Activated CD4-positive, alpha-beta T cell treated with anti-CD3 and anti-CD28 coated beads, Interleukin-2, Interleukin-4, amounts not matched to agents 100 ng/mL and 50 ng/mL, durations not matched to agents 16 hours and 8 hours (primary cell): ENCODE data around the gene GNL2.
A peak's percentile ranks its signal among the peaks of the same experiment; 100 is the strongest.

Experiments used
- DNase-seq: peaks from one replicate; pipeline ENCODE4 v3.0.0-alpha.2; 2020; ENCODE audit warnings: low spot score

Gene GNL2

DNA sequence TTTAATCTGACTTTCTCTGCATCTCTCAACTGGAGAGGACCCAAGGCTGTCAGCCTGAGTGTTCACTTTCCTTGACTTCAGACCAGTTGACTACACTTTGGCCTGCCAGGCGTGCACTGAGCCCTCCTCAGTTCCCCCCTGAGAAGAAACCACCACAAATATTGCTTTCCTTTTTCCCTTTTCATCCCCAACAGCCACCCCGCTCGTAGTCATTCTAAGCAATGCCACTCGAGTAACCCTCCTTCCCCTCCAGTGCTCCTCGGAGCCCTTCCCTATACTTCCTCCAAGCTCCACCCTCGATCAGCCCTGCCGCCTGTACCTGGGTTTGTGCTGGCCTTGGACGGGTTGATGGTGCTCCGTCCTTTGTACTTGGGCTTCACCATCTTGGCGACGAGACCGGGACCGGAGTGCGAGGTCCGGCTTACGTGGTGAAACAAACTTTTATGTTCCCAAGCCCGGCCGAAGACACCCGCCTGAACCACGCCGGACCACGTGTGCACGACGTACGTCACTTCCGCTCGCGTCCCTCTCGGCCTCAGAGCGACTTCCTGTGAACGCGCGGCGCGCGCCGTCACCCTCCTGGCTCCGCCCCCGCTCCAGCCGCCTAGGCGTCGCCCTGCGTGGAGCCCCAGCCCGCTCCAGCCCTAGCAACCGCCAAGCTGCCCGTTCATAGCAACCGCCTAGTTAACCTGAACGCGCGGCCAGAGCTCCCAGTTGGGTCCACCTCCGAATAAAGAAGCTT is at the start of gene GNL2:
GNL2 (minus strand) TSS at position 498 of the 742 bp plus-strand sequence; CDS start at position 383, 115 bp downstream.
- DNase-seq = peak; percentile 97

DNA sequence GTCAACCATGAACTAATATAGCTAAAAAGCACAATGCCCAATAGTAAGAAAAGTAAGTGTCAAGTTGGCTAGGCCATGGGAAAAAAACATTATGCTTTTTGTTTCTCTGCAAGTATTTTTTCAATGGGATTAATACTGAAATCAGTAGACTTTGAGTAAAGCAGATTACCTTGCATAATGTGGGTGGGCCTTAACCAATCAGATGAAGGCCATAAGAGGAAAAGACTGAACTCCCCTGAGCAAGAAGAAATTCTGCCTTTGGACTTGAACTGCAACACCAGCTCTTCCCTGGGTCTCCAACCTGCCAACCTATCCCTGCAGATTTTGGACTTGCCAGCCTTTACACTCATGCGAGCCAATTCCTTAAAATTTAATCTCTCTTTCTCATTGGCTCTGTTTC is 45.3 kb upstream of the GNL2 start:
- DNase-seq = no peak

DNA sequence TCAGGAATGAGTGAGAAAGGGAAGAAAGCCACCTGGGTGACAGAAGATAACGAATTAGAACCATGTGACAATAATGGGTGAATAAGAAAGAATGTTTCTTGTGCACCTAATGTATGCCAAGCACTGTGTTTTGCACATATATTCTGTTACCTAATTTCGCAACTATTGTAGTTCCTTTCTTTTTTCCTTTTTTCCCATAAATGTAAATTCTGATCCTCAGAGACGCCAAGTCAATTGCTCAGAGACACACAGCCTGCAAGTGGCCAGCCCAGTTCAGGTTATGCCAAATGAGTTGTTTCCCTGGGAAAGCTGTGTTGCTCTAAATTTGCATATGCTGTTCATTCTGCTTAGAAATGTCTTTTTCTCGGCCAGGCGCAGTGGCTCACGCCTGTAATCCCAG is 40.7 kb upstream of the GNL2 start:
- no peak for DNase-seq

DNA sequence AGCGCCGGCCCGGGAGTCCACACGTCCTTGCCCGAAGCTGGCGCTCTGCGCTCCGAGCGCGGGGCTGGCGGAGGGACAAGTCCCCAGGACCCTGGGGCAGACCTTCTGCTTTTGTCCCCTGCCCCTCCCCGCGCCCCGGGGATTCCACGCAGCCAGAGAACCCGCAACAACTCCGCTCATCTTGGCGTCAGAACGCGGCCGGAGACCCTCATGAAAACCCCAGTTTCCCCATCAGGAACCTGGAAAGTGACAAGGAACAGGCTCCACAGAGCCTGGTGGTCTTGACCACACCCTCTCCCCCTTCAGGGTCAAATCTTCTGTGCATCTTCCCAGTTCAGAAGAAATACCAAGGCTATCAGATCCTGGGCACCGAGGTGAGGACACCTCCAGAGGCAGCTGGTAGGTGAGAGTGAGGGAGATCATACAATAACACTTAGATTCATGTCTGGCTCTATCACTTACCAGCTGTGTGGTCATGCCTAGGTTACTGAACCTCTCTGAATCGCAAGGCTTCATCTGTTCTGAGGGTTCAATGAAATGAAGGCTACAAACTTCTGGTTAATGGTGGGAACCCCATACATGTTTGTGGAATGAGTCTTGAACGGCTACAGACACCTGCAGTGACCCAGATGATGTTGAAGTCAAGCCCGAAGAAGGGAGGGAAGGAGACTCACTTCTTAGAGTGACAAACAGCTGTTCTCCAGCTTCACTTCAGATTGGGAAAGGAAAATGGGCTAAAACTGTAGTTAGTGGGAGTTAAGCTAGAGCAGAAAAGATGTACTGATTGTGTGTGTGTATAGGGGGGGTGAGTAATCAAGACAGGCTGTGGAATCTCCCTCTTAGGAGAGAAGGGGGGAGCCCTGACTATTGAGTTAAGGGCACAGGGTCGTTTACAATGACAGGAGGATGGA is 39.5 kb upstream of the GNL2 start:
- DNase-seq = no peak

DNA sequence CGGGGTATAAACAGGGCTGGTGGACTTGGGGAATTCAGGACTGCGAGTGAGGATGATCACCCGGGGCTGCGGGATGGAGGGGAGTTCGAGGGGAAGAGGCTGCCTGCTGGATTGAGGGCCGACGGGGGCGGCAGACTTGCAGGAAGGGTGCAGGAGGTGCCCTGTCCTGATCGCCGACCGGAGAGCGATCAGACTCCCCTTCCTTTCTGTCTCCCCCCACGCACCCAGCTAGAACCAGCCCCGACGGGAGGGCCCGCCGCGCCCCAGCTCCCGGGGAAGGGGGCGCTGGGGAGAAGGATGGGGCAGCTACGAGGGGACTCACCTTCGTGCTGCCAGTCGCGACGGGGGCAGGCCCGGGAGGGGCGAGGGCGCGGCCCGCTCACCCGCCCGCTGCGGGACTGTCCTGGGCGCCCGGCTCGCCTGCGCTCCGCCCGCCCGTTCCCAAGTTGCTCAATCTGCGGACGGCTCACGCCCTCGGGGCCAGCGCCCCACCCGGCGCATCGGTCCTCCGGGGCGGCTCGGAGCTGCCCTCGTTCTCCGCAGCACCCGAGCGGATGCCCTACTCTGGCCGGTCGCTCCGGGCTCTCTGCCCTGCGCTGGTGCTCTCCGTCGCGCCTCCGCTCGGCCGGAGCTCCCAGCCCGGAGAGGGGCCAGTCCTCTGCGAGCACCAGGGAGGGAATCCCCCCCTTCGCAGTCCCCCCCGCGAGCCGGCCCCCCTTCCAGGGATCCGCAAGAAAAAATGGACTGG is 38.7 kb upstream of the GNL2 start, which contains the start of gene RSPO1:
RSPO1 (minus strand) TSS at position 649 of the 748 bp plus-strand sequence. CDS start 5,231 bp downstream, outside the sequence.
- DNase-seq = no peak

DNA sequence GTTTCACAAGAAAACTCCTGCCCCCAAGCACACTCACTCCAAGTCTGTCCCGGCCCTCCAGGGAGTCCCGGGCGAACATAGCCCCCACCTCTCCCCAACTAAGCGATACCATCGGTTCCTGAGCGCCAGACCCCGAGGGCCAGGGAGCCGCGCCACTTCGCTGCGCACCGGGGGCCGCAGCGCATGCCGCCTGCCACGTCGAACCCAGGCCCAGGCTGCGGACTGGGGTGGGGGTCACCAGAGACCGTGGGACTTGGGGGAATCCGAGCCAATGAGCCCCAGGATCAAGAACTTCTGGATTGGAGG is 38.2 kb upstream of the GNL2 start:
- no peak for DNase-seq

DNA sequence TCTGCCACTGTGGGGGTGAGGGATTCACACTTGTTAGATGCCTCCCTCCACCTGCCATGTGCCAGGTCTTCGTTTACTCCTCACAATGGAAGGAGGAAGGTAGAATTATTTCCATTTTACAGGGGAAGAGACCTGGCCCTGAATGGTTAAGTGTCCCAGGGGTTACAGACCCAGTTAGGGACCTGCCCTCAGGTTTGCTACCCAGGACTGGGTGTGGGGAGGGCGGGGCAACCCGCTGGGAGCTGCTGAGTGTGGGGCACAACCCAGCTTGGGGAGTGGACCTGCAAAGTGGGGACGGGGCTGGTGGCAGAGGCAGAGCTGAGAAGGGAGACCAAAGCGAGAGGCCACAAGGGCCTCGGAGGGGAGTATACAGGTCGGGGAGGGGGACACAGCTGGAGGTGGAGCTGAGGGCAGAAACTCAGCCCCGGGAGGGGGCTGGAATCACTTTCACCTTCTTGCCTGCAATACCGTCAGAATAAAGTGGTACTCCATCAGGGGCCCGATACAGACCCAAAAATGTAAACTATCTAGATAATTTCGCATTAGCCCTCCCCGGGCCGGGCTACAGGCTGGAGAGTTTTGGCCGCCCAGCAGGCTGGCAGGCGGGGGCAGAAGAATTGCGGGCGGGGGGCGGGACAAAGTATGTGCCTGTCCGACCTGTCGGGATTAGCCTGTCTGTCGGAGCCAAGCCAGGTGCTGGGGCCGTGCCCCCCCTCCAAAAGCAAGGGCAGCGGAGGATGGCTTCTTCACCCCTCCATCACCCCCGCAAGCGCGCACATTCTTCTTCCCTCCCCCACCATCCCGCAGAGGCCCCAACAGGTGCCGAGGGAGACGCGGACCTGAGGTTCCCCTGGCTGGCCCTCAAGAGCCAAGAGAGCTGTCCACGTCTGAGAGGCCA is 37.6 kb upstream of the GNL2 start:
- DNase-seq = no peak

DNA sequence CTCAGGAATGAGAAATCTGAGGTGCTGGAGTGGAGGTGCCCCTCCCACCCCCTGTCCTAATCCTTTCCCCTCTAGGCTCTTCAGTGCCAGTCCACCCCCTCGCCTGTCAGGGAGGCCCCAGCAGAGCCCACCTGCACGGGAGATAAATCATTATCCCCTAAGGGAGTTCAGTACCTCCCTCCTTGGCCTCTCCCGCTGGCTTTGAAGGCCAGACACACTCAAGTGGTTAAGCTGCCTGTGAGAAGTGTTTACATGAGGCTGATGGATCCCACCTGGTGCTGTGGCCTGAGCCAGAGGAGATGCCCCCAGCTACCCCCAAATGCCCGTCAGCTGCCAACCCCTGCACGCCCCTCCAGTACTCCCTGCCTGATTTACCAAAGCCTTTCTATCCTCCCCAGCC is 35.3 kb upstream of the GNL2 start:
- DNase-seq = no peak

DNA sequence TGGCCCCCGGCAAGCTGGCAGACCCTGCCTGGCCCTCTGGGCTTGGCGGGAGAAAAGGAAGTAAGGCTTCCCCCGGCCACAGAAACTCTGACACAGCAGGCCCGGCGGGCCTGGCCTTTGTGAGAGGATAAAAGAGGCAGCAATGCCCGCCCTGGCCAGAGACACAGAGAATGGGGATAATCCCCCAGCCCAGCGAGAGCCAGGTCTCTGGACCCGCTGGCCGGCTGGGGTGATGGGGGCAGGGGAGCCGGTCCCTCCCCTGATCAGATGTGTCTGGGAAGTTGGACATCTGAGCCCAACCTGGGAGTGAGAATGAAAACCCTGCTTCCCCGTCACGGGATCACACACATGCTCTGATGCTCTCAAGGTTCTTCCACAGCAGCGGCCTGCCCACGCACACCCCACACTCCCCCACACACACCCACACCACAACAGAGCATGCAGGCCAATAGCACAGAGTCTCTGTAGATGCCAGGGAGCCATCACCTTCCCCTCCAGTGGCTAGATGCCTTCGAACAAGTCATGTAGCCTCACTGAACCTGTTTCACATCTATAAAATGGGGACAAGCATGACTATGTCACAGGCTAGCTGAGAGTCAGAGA is 34.8 kb upstream of the GNL2 start:
- no peak for DNase-seq

DNA sequence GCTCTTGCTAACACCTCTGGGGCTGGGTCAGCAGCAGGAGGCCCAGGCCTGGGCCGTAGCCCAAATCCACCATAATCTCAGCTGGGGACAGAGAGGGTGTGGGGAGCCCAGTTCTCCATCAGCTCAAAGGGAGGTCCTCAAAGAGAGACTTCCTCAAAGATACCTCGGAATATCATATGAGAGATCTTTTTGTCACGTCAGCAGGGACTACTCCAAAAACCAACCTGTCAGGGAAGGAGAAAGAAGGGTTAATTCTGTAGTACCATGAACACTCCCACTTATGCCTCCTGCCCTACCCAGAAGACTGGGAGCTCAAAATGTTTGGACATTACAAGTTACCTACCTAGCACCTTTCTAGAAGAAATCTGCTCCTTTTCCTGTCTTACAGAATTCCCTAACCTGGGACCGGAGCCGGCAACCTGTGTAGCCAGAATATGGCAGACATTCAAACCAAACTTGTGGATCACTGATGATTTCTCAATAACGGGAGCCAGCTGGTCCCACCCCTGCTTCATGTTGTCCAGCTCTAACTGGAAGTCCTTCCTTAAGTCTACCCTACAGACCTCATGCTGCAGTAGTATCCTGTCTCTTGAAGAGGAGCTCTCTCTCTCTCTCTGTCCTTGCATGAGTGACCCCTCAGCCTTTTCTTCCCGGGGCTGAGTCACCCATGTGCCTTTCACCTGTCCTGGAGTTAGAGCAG is 34.1 kb upstream of the GNL2 start:
- DNase-seq = no peak

DNA sequence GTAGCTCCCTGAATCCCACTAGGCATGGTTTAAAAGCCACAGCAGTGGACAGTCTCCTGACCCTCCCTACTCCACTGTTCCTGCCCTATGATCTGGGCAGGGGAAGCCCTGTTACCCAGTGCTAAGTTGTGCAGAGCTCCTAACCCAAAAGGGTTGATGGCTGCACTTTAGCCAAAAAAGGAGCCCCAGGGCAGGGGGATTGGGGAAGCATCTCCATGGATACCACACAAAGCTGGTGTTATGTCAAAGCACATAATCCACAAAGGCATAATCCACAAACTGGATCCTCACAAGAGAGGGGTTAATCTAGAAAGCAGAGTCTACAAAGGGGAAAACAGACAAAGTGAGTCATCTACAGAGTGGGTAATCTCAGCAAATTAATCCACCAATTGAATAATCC is 33.3 kb upstream of the GNL2 start:
- DNase-seq = no peak

DNA sequence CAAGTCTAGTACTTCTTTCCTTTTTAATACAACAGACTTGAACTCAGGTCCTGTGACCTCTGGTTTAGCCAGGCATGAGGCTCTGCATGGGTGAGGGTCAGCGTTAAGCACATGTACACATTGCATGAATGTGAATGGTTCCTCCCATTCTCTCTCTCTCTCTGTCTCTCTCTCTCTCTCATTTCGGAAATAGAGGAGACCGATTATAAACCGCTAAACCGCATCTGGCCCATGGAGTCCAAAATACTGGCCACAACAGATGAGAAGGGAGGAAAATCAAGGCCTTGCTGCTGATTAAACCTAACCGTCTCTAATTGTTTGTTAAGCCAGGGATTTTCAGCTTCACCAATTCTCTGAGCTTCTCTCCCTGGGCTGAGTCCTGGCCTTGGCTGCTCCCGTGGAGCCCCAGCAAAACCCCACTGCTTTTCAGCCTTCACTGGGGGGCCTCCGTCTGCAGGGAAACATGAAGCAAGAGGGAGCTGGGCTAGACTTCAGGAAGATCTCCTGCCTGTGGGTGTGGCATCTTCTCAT is 32.4 kb upstream of the GNL2 start:
- DNase-seq = no peak

DNA sequence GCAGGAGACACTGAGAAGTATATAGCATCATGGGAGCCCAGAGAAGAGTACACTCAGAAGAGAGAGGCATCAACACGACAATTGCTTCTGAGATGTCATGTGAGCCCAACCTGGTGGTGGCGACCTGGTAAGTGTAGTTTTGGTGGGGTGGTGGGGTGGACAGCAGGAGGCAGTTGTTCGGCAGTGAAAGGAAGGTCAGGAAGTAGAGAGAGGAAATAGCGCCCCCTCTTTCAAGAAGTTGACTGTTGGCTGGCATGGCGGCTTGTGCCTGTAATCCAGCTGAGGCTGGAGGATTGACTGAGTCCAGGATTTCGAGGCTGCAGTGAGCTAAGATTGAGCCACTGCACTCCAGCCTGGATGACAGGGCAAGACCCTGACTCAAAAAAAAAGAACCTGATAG is 26.4 kb upstream of the GNL2 start:
- no peak for DNase-seq

DNA sequence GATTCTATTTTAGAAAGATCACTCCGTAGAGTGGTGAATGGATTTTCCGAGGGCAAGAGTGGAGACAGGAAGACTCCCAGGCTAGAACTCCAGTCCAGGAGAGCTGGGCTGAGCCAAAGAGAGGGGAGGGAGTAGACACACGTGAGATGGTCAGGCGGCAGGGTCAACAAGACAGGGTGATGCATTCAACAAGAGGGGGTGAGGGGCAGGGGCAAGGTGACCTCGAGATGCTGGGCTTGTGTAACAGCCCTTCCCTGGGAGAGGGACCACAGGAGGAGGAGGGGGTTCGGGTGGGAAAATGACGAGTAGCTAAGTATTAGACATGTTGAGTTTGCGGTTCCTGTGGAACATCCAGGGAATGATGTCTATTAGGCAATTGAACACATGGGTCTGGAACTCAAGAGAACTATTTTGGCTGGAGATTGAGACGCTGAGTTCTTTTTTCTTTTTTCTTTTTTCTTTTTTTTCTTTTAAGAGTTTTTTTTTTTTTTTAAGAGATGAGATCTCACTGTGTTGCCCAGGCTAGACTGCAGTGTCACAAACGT is 25.7 kb upstream of the GNL2 start:
- DNase-seq = no peak

DNA sequence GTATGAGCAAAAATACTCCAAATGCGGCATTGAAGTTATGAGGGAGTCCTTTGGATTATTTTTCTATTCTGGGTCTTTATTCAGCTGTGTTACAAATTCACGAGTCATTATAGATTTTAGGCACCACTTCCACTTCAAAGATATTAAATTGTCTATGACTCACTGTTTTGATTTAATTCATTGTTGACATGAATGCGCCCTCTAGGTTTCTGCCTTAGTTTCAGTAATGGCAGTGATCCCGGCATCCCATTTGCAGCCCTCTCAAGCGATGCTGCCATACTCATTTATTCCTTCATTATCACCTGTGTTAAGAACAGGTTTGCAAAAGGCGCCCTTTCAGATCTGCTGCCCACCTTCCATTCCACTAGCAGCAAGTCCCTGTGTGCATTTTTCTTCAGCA is 25.0 kb upstream of the GNL2 start:
- DNase-seq = no peak

DNA sequence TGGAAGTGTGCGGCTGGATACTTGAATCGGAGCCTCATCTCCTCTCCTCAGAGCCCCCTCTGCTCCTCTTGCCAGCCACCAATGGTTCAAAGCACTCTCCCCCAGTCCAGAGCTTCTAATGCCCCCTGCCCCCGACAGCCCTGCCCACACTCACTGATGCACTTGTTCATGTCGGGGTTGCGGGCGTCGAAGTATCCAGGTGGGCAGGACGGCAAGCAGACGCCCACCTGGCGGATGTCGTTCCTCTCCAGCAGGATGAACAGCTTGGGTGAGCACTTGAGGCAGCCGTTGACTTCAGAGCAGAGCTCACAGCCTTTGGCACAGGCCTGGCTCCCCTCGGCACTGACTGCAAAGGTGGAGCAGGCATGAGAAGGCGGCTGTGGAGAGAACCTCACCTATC is 20.6 kb upstream of the GNL2 start:
- no peak for DNase-seq

DNA sequence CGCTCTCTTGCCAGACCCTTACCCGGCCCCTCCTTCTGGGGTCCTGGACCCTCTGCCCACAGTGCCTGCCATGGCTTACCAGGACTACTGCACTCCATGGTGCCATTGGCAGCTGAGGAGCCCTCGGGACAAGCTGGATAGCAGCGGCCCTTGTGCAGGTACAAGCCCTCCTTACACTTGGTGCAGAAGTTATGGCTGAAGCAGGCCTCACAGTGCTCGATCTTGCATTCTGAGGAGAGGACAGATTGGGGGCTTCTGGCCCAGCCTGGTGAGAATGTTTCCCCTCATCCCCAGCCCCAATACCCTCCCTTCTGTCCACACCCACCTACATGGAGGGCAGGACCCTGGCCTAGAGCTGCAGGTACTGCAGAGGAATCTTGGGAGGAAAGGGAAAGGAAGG is 18.4 kb upstream of the GNL2 start:
- no peak for DNase-seq

DNA sequence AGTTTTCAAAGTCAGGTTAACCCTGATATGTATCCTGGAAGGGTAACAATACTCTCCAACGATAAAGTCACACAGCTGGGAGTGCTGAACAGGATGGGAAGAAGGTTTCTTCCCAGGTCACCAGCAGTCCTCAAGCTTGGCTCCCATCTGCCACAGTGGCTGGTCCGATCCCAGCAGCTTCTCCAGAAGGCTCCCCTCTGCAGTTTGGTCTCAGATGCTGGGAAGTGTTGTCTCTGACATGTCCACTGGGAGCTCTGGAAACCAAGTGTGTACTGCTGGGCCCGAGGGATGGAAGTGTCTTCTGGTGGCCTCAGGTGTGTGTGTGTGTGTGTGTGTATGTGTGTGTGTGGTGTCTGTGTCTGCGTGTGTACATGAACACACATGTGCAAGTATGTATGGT is 16.4 kb upstream of the GNL2 start:
- DNase-seq = no peak

DNA sequence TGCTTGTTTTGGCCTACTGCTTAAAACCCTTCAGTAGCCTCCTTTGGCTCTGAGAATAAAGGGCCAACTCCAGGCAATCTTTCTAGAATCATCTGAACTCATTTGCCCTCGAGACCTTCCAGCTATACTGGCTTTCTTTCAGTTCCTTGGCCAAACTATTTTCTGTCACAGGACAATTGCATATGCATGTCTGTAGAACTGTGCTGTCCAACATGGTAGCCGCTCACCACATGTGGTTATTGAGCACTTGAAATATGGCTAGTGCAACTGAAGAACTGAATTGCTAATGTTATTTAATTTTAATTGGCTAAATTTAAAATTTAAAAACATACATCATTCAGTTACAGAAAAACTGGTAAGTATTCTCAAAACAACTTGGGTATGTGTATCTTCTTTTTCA is 14.3 kb upstream of the GNL2 start:
- DNase-seq = no peak

DNA sequence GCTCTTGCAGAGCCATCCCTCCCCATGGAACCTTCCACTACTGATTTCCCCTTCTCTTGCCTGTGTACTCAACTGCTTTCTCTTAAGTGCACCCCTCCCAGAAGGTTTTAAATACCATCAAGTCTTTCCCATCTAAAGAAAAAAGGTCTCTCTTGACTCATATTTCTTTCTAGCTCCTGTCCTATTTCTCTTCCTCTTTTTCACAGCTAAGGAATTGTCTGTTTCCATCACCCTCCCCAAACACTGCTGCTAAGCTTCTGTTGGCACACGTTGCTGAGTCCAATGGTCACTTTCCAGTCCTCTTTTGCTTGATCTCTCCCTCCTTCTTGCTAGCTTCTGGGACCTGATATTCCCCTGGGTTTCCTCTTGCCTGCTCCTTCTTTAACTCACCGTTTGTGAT is 13.3 kb upstream of the GNL2 start:
- no peak for DNase-seq
